ENCODE data around the gene TRAM2. TPM values are rescaled to one million over a fixed set of nuclear protein-coding genes. Genes with fewer than 3 reads are reported as not detected.

The TRAM2 gene
- total and polyA plus RNA-seq, 2 of the 13 experiments (the other 11 are each of a cell fraction or from before 2014, with no cell fraction given), result 49.1 to 72.5 TPM

DNA sequence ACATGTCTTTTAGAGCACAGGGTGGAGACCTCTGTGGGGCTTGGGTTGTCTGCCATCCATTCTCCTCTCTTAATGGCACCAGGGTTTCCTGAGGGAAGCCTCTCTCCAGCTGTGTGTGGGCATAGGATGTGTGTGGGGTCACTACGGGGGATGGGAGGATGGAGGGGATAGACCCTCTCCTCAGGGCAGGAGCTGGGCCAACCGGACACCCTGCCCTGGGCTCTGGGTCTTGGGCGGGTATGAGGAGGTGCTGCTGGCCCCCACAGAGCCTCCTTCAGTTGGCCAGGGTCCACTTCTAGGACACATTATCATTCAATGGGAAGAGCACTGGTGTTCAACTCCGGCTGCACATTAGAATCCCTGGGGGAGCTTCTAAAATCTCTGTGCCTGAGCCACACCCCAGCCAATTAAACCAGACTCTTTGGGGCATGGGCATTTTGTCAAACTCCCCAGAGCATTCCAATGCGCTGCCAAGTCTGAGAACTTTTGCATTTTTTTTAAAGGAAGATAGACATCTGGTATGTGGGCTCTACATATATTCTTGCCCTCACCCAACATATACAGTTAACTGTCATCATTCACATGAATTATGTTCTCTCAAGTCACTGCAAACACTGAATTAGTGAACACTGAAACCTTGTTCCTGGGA is 38.5 kb downstream of the TRAM2 start:
- Histone ChIP-seq H3K27ac (ENCODE audit: extremely low read length, insufficient read depth, low read length) (no peak overlapping the region), H3K4me2 (ENCODE audit: low read depth, low read length) (no peak overlapping the region), H3K4me1 (ENCODE audit: insufficient read depth, low read length) (peaks cover 72% of the 10 kb centered on the region), H3K27me3 (ENCODE audit: control insufficient read depth in 1 of 2, insufficient read depth in 2 of 2, low read length in 2 of 2) (no peaks in the 10 kb centered on the region), H3K9me3 (ENCODE audit: low read length) (no peaks in the 10 kb centered on the region), H2AFZ (ENCODE audit: low read length) (no peak overlapping the region), H3K9ac (ENCODE audit: insufficient read depth, low read depth, low read length) (no peak overlapping the region), H3K79me2 (ENCODE audit: insufficient read depth, low read length) (peaks cover 83% of the 10 kb centered on the region), H3K36me3 (replicated peaks in 1 of 2; ENCODE audit: control insufficient read depth in 1 of 2, insufficient read depth in 2 of 2, low read length in 2 of 2) (peaks cover 23 to 65% of the 10 kb centered on the region in 2 experiments), H4K20me1 (ENCODE audit: insufficient read depth, low read length) (no peaks in the 10 kb centered on the region), H3K4me3 (replicated peaks in 1 of 3; ENCODE audit: insufficient read depth in 1 of 3, low read depth in 2 of 3, low read length in 3 of 3) (no peak overlapping the region)
- FAIRE-seq, result no peak
- no peak for ATAC-seq
- no peak for DNase-seq (ENCODE audit: low spot score)
- ChIA-PET POLR2A (interaction anchor here (1.0 to 1.4 kb wide), 2 partner anchors 38 to 60 kb away, joined by 4 read pairs; no protein-coding TSS in a partner anchor), CTCF (ENCODE audit: low intra/inter-chr PET ratio, low total read pairs) (no interaction called here)
- BruUV-seq (replicated peaks), result no TSS peak
- intact Hi-C loops (cut with micrococcal nuclease; ENCODE audit: unreplicated experiment) (no loop called here), in situ Hi-C loops (cut with HindIII; ENCODE audit: extremely low pct_ligation_motif_present, low pct_unique_long_range_greater_than_20kb) (no loop called here)
- 100% methylated on average over 4 of the region's 5 CpGs for WGBS (ENCODE audit: low lambda C conversion rate)
- TF ChIP-seq, protein P1, sequence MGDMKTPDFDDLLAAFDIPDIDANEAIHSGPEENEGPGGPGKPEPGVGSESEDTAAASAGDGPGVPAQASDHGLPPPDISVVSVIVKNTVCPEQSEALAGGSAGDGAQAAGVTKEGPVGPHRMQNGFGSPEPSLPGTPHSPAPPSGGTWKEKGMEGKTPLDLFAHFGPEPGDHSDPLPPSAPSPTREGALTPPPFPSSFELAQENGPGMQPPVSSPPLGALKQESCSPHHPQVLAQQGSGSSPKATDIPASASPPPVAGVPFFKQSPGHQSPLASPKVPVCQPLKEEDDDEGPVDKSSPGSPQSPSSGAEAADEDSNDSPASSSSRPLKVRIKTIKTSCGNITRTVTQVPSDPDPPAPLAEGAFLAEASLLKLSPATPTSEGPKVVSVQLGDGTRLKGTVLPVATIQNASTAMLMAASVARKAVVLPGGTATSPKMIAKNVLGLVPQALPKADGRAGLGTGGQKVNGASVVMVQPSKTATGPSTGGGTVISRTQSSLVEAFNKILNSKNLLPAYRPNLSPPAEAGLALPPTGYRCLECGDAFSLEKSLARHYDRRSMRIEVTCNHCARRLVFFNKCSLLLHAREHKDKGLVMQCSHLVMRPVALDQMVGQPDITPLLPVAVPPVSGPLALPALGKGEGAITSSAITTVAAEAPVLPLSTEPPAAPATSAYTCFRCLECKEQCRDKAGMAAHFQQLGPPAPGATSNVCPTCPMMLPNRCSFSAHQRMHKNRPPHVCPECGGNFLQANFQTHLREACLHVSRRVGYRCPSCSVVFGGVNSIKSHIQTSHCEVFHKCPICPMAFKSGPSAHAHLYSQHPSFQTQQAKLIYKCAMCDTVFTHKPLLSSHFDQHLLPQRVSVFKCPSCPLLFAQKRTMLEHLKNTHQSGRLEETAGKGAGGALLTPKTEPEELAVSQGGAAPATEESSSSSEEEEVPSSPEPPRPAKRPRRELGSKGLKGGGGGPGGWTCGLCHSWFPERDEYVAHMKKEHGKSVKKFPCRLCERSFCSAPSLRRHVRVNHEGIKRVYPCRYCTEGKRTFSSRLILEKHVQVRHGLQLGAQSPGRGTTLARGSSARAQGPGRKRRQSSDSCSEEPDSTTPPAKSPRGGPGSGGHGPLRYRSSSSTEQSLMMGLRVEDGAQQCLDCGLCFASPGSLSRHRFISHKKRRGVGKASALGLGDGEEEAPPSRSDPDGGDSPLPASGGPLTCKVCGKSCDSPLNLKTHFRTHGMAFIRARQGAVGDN (CRISPR knock-in tag; IDR thresholded peaks at IDR 0.05), result peak; percentile 23; the same call in 1 of the 2 replicates
- TF ChIP-seq NRL (CRISPR knock-in tag; IDR thresholded peaks at IDR 0.05; ENCODE audit: borderline replicate concordance), result no peak
- no peak for TF ChIP-seq ZBTB25 (CRISPR knock-in tag; IDR thresholded peaks at IDR 0.05)
- TF ChIP-seq BORCS8-MEF2B (CRISPR knock-in tag; IDR thresholded peaks at IDR 0.05), result no peak
- TF ChIP-seq, protein P2, sequence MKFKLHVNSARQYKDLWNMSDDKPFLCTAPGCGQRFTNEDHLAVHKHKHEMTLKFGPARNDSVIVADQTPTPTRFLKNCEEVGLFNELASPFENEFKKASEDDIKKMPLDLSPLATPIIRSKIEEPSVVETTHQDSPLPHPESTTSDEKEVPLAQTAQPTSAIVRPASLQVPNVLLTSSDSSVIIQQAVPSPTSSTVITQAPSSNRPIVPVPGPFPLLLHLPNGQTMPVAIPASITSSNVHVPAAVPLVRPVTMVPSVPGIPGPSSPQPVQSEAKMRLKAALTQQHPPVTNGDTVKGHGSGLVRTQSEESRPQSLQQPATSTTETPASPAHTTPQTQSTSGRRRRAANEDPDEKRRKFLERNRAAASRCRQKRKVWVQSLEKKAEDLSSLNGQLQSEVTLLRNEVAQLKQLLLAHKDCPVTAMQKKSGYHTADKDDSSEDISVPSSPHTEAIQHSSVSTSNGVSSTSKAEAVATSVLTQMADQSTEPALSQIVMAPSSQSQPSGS (CRISPR knock-in tag; IDR thresholded peaks at IDR 0.05), result no peak

Data from HepG2 (cell line).